Dermis microvascular lymphatic vessel endothelial cell (primary cell): ENCODE data around the gene CREB5. TPM values are rescaled to one million over a fixed set of nuclear protein-coding genes. Genes with fewer than 3 reads are reported as not detected.

Experiments used
- DNase-seq, 2 donors: peaks; one replicate each; pipeline versions ENCODE4 v3.0.0 to v3.0.0-alpha.2; 2010; ENCODE audit warnings: low read depth in 2 of 2
- total RNA-seq: library from RNA; depleted of rRNA; stranded (reverse); fragments of >200 nt; gene quantifications from 2 replicates; pipeline ENCODE4 v1.2.1, GENCODE V29; 2014

The CREB5 gene
- total RNA-seq, 1 donor from 2014 or later, result 3.0 TPM

DNA sequence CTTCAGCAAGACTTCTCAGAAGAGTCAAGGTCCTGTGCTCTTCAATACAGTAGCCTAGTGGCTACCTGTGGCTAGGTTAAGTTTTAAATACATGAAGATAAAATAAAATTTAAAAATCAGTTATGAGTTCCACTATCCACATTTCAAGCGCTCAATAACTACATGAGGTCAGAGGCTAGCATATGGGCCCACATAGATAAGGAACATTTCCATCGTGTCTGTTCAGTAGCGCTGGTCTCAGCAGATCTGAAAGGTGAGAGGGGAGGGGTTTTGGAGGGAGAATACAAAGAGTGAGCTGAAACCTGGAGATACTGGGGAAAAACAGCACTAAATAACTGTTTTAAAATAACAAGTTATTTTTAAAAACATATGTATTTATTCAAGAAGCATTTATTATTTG is 326.8 kb downstream of the CREB5 start:
- DNase-seq, result no peak

GRCh38 chr7:28739826-28740225 is 327.5 kb downstream of the CREB5 start:
- no peak for DNase-seq

- no peak for DNase-seq
Observed at GRCh38 chr7:28744951-28745350, 332.6 kb downstream of the CREB5 start.

- no peak for DNase-seq
Observed at GRCh38 chr7:28745351-28745750, 333.0 kb downstream of the CREB5 start.

DNA sequence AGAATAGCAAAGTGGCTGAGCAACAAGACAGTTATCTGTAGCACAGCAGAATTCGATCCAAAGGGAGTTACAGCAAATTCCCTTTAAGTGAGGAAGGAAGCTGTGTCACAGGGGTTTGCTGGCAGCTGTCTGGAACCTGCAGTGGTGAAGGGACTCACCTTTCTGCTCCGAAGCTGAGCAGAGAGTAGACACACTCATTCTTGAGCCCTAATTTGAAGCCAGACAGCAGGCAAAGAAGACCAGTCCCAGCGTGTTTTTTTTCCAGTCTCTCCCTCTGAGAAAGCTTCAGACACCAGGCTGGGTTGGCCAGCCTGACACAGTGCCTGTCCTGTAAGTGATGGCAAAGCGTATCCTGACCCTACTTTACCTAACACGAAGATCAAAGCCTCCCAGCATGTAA is 335.1 kb downstream of the CREB5 start:
- DNase-seq, result peak in 1 of 2 donors; percentile 10

GRCh38 chr7:28747854-28748253 is 335.5 kb downstream of the CREB5 start:
- DNase-seq, result no peak

DNA sequence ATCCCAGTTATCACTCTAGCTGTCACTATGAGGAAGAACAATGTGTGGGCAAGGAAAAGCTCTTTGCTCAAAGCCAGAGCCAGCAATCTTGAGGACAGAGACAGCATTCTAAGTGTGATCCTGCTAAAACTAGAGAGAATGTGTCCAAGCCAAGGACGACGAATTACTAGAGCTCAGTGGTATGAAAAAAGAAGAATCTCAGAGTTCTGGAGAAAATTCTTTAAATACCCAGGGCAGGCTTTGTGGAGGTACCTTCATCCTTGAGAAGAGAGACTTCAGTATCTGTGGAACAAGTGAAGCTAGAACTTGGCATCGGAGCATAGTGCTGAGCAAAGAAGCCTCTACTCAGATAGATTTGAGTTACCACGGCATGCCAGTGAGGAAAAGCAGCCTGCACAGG is 336.0 kb downstream of the CREB5 start:
- DNase-seq, result no peak

- DNase-seq, result peak in 1 of 2 donors; percentile 62
Observed at GRCh38 chr7:28748933-28749584, 336.7 kb downstream of the CREB5 start.

DNA sequence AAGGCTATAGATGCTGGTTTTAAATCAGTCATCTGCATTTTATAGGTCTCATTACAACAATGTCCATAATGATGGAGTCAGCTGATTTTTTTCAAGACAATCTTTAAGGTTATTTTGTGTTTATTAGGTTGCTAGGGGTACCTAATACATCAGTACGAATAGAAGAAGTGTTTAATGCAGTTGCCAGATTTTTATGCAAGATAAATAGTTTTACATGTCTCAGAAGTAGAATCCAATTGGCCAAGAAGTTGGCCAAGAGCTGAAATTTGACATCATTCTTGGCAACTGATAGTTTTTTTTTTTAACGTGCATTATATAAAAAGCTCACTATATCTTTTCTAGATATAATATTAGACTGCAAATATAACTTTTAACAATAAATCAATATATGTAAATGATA is 337.3 kb downstream of the CREB5 start:
- DNase-seq, result no peak

- no peak for DNase-seq
Observed at GRCh38 chr7:28750981-28751380, 338.7 kb downstream of the CREB5 start.

DNA sequence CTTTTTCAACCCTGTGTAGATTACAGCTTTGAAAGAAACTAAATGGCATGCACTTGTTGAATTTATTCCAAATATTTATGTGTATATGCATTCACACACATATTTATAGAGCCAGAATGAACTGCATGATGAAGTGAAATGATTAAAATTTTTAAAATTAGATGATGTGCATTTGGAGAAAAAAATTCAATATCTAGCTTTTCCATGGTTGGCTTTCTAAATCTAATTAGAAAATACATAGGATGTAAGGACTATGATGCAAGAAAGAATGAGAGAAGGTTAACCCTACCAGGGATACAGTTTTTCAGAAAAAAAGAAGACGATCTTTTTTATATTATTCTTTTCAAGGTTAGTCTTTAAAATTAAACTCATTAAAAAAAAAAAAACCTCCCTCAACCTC is 341.3 kb downstream of the CREB5 start:
- no peak for DNase-seq

DNA sequence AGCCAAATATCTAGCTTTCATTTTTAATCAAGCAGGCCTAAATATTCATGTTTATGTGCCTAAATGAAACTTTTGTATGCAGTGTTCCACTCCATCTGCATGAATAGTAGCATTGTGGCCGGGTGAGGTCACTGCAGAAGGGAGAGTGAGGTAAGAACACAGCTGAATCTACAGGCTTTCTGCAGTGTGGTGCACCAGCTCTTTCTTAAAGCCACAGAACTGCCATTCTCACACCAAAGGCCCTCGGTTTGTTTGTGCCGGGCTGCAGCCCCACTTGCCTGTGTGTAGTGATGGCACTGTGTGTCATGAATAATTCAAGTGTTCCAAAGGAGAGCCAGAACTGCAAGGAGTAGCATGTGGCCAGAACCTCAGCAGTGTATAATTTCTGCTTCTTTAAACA is 341.7 kb downstream of the CREB5 start:
- DNase-seq, result no peak

GRCh38 chr7:28754447-28754846 is 342.1 kb downstream of the CREB5 start:
- no peak for DNase-seq

GRCh38 chr7:28755255-28755654 is 342.9 kb downstream of the CREB5 start:
- no peak for DNase-seq

DNA sequence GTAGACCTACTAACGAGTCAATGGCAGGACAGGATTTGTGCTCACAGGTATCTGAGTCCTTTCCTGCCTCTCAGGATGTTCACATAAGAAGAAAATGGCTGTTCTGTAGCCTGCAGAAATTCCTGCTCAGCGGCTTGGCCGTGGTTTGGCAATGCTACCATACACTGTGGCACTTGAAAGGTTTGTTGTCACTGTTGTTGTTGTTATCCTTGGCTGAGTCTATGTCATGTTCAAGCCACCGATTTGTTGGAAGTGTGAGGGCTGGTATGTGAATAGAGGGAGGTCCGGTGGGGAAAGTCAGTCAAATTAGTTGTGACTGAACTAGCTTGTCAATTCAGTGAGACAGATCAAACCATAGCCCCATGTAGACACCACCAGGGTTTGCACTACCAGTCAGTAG is 345.9 kb downstream of the CREB5 start:
- DNase-seq, result no peak

DNA sequence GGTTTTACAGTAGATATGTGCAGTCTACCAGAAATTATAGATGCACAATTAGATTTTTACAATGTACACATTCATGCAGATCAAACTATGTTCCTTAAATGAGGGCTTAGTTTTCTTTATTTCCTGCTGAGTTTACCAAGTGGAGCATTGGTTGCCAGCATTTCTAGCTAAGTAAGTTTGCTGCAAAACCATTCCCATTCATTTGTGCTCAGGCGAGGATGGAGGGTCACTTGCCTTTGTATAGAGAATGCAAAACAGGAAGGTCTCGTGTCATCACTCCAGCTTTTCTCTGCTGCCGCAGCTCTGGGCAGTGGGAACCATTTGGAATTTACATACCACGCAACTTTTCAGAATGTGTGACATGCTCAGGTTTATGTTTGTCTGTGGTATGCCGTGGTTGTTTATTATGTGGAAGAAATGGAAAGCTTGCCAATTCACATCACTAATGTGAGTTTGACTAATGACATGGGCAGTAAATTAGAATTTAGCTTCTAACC is 347.2 kb downstream of the CREB5 start:
- DNase-seq, result peak; percentile 36 to 54

DNA sequence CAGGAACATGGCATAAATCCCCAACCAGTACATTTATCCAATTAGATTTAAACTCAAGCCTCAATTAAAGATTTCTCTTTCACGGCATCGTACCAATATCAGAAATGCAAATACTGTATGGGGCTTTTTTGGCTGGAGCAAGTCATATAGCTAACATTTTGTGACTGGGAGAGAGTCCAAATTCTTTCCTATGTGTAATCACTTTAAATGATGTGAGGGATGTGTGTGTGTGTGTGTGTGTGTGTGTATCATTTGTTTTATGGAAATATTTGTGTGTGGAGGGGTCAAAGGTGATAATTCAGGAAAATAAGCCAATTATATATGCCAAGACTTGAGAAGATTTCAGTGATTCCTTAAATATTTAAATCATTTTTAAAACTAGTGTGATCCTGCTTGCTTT is 349.2 kb downstream of the CREB5 start:
- DNase-seq, result no peak

- no peak for DNase-seq
Observed at GRCh38 chr7:28762651-28763050, 350.3 kb downstream of the CREB5 start.

DNA sequence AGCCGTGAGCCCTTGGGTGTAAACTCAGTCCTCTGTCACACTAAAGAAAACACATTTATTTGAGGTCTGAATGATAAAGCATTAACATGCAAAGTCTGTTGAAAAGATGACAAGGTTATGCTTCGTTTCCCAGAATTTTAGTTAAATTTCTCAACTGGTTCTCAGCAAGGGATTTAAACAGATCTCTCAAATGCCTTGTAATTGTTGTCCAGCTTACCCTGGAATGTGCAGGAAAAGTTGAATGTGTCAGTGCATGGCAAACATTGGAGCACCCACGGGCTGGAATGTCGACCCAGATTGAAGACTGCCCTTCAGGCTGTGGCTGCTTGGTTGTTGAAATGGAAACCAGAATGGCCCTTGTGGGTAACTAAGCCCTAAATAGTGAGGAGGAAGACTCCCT is 354.0 kb downstream of the CREB5 start:
- no peak for DNase-seq

DNA sequence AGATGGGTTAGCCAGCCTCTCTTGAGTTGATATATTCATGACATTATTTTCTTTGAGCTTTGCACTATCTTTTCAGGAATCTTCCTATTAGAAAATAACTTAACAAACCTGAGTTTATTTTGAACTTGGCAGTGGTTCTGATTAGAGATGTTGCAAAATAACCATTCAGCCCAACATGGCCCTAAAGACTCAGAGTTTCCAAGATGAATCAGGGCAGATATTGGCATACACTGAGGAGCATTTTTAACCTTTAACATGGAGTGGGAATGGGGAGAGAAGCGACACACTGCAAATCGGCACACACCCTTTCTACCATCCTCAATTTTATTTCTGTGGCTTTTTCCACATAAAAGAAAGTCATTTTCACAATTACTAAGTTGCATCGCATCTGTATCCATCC is 355.0 kb downstream of the CREB5 start:
- DNase-seq, result no peak

GRCh38 chr7:28768577-28769147 is 356.3 kb downstream of the CREB5 start:
- DNase-seq, result peak in 1 of 2 donors; percentile 8

- no peak for DNase-seq
Observed at GRCh38 chr7:28771906-28772622, 359.7 kb downstream of the CREB5 start.
